HUES6 (cell line): Measurements from ENCODE around the gene BPIFB3.
A peak's percentile ranks its signal among the peaks of the same experiment; 100 is the strongest.

Source experiments
- H3K27ac ChIP-seq: 2 replicates; pipeline ENCODE4 v1.7.0; 2013; ENCODE audit warnings: low read depth, mild to moderate bottlenecking, low read length, inconsistent platforms
- H3K27me3 ChIP-seq: 2 replicates; pipeline ENCODE4 v1.6.1; 2013; ENCODE audit warnings: low read length; ENCODE audit not compliant: control insufficient read depth, insufficient read depth
- H3K36me3 ChIP-seq: 2 replicates; pipeline ENCODE4 v1.6.1; 2013; ENCODE audit warnings: low read length; ENCODE audit not compliant: control insufficient read depth, insufficient read depth
- H3K4me1 ChIP-seq: 2 replicates; pipeline ENCODE4 v1.6.1; 2013; ENCODE audit warnings: low read length; ENCODE audit not compliant: control insufficient read depth, insufficient read depth
- H3K4me3 ChIP-seq: 2 replicates; pipeline ENCODE4 v1.5.1; 2013; ENCODE audit warnings: low read depth, low read length
- H3K9ac ChIP-seq: one replicate; pipeline ENCODE4 v1.6.1; 2013; ENCODE audit warnings: mild to moderate bottlenecking, low read length
- H3K9me3 ChIP-seq: 2 replicates; pipeline ENCODE4 v1.6.1; 2013; ENCODE audit warnings: low read depth, low read length; ENCODE audit not compliant: control insufficient read depth, insufficient read depth

BPIFB3 gene

GRCh38 chr20:33010133-33010504, 43.6 kb upstream of the BPIFB3 start:
- no peak overlapping the region for H3K4me3 ChIP-seq
- H3K4me1 ChIP-seq: peaks cover 15% of the 10 kb centered on the region; the same call in 1 of the 2 replicates
- H3K36me3 ChIP-seq: no peaks in the 10 kb centered on the region
- H3K9ac ChIP-seq: no peak overlapping the region
- no peaks in the 10 kb centered on the region for H3K27me3 ChIP-seq
- no peak overlapping the region for H3K27ac ChIP-seq
- peaks cover 5% of the 10 kb centered on the region for H3K9me3 ChIP-seq

GRCh38 chr20:33010674-33011449, 42.8 kb upstream of the BPIFB3 start:
- H3K27me3 ChIP-seq: no peaks in the 10 kb centered on the region
- no peaks in the 10 kb centered on the region for H3K9me3 ChIP-seq
- no peak overlapping the region for H3K4me3 ChIP-seq
- peaks cover 15% of the 10 kb centered on the region; the same call in 1 of the 2 replicates for H3K4me1 ChIP-seq
- no peak overlapping the region for H3K27ac ChIP-seq
- no peak overlapping the region for H3K9ac ChIP-seq
- H3K36me3 ChIP-seq: no peaks in the 10 kb centered on the region

GRCh38 chr20:33012327-33013189, 41.1 kb upstream of the BPIFB3 start:
- Histone ChIP-seq H3K27ac (no peak overlapping the region), H3K4me3 (no peak overlapping the region), H3K36me3 (no peaks in the 10 kb centered on the region), H3K9me3 (no peaks in the 10 kb centered on the region), H3K4me1 (peaks cover 15% of the 10 kb centered on the region; the same call in 1 of the 2 replicates), H3K9ac (no peak overlapping the region), H3K27me3 (no peaks in the 10 kb centered on the region)

GRCh38 chr20:33013701-33014326, 39.9 kb upstream of the BPIFB3 start:
- Histone ChIP-seq H3K36me3 (no peaks in the 10 kb centered on the region), H3K9ac (no peak overlapping the region), H3K27me3 (no peaks in the 10 kb centered on the region), H3K4me3 (no peak overlapping the region), H3K27ac (no peak overlapping the region), H3K9me3 (no peaks in the 10 kb centered on the region), H3K4me1 (peaks cover 15% of the 10 kb centered on the region; the same call in 1 of the 2 replicates)

GRCh38 chr20:33014336-33015113, 39.2 kb upstream of the BPIFB3 start:
- Histone ChIP-seq H3K27ac (no peak overlapping the region), H3K9ac (peak overlapping the region; percentile 5), H3K9me3 (no peaks in the 10 kb centered on the region), H3K4me1 (peaks cover 15% of the 10 kb centered on the region; the same call in 1 of the 2 replicates), H3K27me3 (no peaks in the 10 kb centered on the region), H3K4me3 (no peak overlapping the region), H3K36me3 (no peaks in the 10 kb centered on the region)

- H3K9me3 ChIP-seq: no peaks in the 10 kb centered on the region
- peak overlapping the region; percentile 5 for H3K9ac ChIP-seq
- no peak overlapping the region for H3K27ac ChIP-seq
- H3K36me3 ChIP-seq: no peaks in the 10 kb centered on the region
- H3K4me3 ChIP-seq: no peak overlapping the region
- H3K4me1 ChIP-seq: peaks cover 15% of the 10 kb centered on the region; the same call in 1 of the 2 replicates
- no peaks in the 10 kb centered on the region for H3K27me3 ChIP-seq
Measured at GRCh38 chr20:33015114-33015484, 38.6 kb upstream of the BPIFB3 start.

- Histone ChIP-seq H3K9ac (no peak overlapping the region), H3K27ac (no peak overlapping the region), H3K4me1 (peaks cover 15% of the 10 kb centered on the region; the same call in 1 of the 2 replicates), H3K36me3 (no peaks in the 10 kb centered on the region), H3K4me3 (no peak overlapping the region), H3K9me3 (no peaks in the 10 kb centered on the region), H3K27me3 (no peaks in the 10 kb centered on the region)
Measured at GRCh38 chr20:33015700-33016580, 37.8 kb upstream of the BPIFB3 start.

- no peaks in the 10 kb centered on the region for H3K36me3 ChIP-seq
- peaks cover 15% of the 10 kb centered on the region; the same call in 1 of the 2 replicates for H3K4me1 ChIP-seq
- no peak overlapping the region for H3K9ac ChIP-seq
- no peaks in the 10 kb centered on the region for H3K27me3 ChIP-seq
- no peak overlapping the region for H3K27ac ChIP-seq
- H3K9me3 ChIP-seq: no peaks in the 10 kb centered on the region
- H3K4me3 ChIP-seq: no peak overlapping the region
Measured at GRCh38 chr20:33016581-33017109, 37.1 kb upstream of the BPIFB3 start.

GRCh38 chr20:33017542-33017941, 36.2 kb upstream of the BPIFB3 start:
- Histone ChIP-seq H3K4me3 (no peak overlapping the region), H3K9ac (no peak overlapping the region), H3K9me3 (no peaks in the 10 kb centered on the region), H3K36me3 (no peaks in the 10 kb centered on the region), H3K27me3 (no peaks in the 10 kb centered on the region), H3K4me1 (peaks cover 15% of the 10 kb centered on the region; the same call in 1 of the 2 replicates), H3K27ac (no peak overlapping the region)
